HG02571 (cell line): ENCODE measurements around the gene RTN4R.

Experiments
- ATAC-seq: cut with Tn5 transposase; IDR thresholded peaks from one replicate; pipeline ENCODE4 v1.9.1; 2021; ENCODE audit warnings: mild to moderate bottlenecking, moderate library complexity; ENCODE audit not compliant: unreplicated experiment

RTN4R gene

DNA sequence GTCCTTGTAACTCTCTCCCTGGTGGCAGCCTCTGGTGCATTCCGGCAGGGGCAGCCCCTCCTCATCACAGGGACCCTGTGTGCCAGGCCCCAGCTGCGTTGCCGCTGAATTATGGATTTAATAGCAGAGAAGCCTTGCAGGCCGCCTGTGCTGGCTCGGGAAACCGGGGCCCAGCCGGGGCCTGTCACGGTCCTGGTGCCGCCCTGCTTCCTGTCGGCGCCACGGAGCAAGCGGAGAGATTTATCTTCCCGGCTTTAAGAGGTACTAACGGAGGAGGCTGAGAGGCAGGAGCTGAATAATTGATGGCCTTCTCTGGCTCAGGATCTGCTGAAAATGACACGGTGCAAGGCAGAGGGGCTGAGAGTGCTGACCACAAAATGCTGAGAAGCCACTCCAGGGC is 63.3 kb downstream of the RTN4R start:
- ATAC-seq, result no peak

DNA sequence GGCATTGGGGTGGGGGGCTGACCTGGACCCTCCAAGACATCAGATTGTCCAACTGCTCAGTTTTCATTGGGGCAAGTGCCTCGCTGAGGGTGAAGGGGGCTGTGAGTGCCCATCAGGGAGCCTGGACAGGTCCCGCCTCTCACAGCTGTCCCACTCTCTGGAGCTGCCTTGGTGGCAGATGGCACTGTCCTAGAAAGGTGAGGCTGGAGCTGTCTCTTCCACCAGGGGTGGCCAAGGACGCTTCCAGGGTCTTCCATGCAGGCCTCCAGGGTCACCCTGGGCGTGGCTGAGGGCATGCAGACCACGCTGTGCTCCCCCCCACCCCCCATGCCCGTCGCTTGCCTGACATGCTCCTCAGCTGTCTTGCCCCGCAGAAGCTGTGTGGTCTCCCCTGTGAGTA is 63.8 kb downstream of the RTN4R start:
- no peak for ATAC-seq

DNA sequence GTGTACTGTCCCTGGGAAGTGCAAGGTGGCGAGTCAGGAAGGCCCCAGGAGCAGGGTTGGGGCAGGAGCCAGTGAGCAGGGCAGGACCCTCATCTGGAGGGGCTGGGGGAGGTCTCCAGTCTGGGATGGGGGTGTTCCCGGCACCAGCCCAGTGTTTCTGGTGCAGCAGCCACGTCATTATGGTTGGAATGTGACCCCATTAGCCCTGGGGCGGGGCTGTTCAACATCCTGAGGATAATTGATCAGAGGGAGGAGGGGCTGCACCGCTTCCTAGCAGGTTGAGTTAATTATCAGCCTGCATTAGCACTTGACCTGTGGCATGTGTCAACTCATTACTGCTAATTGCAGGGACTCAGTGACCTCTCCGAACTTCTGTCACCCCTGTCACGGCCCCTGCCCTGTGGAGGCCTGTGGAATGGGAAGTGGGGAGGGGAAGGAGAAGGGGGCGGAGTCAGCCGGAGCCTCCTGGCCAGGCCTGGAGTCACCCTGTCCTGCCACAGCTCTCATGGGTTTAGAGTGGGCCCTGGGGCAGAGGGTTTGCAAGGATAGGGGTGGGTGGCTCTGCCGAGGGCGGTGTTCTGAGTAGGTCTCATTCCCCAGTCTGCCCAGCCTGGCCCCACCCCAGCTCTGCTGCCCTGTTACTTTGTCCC is 64.4 kb downstream of the RTN4R start:
- no peak for ATAC-seq

DNA sequence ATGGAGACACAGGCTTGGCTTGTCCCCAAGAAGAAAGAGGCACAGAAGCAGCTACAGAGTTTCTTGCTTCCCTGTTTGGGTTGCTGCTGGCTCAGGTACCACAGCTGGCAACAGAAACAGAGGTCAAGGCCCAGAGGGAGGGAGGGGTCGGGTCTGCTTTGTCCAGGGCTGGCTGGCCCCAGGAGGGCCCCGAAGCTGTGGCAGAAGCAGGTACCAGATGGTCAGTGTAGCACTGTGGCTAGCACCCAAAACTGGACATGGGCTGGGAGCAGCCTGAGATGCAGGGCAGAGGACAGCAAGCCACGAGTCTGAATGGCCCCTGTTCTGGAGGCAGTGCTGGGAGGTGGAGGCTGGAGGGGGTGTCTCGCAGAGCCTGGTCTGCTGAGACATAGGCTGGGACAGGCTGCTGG is 65.0 kb downstream of the RTN4R start:
- ATAC-seq, result no peak

DNA sequence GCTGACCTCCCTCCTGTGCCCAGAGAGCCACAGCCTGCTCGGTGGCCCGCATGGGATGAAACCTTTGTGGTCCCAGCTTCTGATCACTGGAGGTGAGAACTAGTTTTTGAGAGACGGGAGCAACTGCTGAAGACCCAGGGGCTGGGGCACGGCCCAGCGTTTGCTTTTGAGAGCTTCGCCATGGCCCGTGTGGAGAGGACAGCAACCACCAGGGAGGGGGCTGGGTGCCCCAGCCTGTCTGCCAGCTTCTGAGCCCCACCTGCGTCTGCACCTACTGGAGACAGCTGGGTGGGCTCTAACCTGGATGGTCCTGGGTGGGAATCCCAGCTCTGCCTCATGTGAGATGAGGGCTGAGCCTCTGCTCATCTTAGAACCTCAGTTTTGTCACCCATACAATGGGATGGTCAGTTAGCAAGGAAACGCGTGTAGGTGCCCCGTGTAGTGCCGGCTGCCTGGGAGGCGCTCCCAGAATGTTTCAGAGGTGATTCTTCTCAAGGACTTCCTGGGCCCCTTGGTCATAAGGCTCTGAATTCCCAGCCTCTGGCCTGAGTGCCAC is 66.2 kb downstream of the RTN4R start:
- no peak for ATAC-seq

DNA sequence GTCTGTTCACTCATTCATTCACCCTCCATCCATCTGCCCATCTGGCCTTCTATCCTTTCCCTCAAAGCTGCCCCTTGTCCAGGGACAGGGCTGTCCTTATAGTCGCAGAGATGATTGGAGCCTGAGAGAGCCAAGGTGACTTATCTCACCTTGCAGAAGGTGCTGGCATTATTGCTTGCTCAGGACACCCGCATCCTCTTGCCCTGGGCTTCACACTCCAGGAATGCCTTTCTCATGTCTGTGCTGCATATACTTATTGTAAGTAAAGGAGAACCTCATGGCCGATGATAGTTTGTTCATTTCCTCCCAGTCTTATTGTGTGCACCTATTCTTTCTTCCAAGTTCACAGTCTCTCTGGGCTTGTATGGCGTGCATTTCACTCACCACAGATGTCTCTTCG is 68.2 kb downstream of the RTN4R start:
- no peak for ATAC-seq

DNA sequence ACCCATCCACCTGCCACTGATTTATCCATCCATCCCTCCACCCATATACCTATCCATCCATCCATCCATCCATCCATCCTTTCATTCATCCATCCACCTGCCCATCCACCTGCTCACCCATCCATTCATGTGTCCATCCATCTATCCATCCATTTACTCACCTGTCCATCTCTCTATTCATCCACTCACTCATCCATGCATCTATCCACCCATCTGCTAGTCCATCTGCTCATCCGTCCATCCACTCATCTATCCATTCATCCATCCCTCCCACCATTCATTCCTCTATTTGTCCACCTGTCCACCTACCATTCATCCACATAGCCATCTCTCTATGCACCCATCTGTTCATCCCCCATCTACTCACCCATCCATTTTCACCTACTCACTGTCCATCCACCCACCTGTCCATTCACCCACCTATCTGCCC is 68.7 kb downstream of the RTN4R start:
- no peak for ATAC-seq

DNA sequence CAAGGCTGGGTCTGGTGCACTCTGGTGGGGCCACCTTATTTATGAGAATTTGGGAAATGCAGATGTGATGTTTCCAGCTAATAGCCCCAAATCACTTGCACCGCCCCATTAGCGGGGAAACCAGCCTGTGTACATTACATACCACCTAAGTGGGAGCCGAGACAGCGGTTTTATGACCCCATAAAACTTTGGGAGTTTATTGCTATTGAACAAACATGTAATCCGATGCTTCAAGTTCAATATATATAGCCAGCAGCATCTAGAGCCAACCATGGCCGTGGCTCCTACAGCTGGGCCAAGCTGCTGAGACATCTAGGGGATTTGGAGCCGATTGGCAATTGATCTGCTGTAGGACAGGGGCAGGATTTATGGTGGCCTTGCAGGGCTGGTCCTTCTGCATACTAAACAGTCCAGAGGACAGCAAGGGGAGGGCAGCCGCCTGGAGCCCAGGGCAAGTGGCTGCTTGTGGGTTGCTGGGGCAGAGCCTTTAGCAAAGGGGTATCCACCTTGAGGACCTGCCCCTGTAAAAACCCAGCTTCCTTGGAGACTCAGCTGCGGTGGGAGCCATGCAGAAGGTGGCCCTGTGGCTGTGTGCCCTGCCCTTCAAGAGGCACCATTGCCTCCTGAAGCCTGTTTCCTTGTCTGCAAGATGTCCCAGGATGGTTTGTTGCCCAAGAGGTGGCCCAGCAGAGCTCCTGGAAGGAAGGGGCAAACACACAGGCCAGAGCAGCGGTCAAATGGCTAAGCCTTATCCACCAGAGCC is 69.4 kb downstream of the RTN4R start:
- ATAC-seq, result no peak

DNA sequence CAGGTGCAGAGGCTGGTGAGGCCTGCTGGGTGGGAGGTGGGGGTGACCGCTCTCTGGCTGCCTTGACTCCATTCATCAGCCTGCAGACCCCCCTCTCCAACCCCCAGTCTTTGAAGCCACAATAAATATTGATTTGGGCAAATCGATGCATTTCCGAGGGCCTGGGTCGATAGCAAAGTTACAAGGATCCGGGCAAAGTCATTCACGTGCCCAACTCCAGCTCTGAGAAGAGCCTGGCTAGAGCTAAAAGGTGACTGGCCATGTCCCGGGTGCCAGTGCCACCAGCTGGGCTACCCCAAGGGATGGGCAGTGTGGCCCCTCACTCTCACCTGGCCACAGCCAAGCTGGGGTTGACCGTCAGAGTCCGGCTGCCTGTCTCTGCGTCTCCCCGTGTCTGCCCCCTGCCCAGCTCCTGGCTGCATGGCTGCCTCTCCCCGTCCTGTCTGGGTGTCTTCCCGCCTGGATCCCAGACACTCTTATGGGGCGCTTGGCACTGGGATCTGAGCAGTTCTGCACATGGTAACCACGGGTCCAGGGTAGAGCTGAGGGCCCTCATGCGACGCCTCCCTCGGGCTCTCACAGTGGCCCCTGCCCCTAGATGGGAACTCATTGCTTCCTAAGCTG is 70.6 kb downstream of the RTN4R start:
- ATAC-seq, result no peak

DNA sequence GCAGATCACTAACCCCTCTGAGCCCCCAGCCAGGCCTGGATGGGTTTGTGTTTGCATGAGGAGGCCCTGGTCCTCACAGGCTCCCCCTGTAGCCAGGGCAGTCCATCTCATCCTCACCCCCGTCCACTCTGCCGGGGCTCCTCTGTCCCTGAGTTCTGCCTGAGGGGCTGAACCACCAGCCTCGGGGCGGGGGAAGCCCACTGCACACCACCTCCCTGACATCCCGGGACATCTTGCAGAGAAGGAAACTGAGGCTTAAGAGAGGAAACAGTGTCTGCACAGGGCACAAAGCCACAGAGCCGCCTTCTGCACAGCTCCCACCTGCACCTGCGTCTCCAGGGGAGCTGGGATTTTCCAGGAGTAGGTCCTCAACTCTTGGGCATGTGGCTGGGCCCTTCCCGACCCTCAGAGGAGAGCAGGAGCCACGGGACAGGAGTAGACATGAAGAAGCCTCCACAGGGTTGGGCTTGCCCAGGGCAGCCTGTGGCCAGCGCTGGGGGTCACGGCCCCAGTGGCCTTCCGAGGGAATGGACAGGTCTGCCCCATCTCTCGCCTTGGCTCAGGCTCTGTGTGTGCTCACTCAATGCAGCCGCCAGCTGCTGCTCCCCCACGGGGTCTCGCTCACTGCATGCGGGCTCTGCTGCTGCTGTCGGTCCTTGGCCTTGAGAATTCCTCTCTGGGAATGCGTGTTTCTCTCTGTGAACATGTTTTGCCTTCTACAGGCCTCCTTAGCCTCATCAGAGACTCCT is 71.8 kb downstream of the RTN4R start:
- no peak for ATAC-seq

DNA sequence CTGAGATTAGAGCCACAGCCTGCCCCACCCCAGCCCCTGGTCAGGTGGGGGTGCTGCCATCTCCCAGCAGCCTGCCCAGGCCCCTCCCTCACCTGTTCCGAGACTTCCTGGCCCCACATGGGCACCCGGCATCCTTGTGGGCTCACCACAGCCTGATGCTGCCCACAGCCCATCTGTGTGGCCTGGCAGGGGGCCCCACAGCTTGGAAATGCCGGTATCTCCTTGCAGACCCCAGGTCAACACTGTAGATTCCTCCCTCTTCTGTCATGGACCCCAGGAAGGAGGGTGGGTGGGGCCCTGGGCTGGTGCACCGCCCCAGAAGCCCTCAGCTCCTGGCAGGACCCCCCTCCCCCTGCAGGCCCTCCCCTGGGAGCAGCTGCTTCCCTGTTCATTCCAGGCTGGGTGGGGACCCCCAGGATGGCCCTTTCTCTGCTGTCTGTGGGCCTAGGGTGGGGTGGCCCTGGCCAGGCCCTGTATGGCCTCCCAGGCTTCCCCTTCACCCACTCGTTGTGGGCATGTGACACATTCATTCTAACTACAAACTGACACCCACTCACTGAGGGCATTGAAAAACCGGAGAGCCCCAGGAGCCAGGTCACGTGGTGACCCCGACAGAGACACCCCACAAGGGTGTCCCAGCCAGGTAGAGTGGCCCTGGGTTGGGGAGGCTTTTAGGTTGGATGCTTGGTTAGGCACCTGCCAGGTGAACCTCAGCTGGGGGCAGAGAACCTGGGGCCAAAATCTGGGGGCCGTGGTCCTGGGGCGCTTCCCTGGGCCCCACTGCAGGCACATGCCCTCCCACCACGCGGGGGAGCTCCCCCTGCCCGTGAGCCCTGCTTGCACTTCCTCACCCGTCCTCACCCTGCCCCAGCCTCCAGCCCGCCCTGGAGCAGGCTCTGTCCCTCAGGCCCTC is 73.2 kb downstream of the RTN4R start:
- no peak for ATAC-seq

DNA sequence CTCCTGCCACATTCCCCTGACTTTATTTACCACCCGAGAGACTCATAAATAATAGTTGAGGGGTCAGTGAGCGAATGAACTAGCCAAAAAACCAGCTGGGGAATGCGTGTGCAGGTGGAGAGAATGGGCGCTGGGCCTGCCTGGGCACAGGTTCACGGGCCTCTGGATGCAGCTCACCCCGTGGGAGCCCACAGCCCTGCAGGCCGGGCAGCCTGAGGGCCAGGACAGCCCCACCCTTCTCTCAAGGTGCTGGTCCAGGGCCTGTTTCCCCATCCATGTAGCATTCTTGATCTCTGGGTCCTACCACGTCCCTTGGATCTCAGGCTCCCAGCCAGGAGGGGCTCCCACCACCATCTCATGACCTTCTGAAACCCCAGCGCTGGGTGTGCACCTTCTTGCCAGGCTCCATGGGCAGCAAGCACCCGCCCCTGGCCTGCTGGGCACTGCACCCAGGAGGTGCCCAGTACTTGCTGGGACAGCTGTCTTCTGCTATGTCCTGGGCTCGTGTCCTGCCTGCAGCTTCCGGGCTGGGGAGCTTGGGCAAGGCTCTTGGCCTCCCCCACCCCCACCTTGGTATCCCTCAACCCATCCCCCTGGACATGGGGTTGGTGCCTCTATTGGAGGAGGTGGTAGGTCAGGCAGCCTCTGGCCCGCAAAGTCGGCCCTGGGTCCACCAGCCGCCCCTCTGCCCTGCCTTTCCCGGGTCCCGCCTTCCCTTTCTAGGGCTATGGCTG is 74.2 kb downstream of the RTN4R start:
- ATAC-seq, result no peak

DNA sequence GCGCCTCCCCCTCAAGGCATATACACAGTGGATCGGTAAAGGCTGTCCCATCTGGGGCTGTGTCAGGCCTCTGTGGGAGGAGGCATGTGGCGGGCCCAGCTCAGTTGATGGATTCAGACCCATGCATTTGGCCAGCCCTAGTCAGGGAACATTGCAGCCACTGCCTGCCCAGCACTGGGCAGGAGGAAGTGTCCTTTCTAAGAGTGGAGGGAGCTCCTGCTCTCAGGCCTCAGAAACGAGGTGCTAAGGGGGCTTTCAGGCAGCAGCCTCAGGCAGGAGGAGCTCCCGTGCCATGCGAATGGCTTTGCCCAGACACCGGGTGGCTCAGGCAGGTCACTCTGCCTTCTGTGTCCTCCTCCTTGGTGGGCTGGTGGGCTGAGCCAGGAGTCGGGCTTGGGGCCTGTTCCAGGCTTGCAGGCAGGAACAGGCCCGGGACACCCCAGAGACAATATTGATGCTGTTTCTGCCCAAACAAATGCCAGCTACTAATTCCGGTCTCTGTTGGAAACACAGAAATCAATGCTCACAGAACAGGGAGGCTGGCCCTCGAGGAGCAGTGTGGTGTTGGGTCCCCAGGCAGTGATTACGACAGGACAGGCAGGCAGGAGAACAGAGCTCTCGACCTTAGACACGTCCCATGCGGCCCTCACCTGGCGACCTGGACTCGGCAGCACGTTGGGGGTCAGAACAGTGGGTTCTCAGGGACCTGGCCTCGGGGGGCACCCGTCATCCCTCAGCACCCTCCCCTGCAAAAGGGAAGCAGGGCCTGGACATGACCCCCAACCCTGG is 75.0 kb downstream of the RTN4R start:
- no peak for ATAC-seq

DNA sequence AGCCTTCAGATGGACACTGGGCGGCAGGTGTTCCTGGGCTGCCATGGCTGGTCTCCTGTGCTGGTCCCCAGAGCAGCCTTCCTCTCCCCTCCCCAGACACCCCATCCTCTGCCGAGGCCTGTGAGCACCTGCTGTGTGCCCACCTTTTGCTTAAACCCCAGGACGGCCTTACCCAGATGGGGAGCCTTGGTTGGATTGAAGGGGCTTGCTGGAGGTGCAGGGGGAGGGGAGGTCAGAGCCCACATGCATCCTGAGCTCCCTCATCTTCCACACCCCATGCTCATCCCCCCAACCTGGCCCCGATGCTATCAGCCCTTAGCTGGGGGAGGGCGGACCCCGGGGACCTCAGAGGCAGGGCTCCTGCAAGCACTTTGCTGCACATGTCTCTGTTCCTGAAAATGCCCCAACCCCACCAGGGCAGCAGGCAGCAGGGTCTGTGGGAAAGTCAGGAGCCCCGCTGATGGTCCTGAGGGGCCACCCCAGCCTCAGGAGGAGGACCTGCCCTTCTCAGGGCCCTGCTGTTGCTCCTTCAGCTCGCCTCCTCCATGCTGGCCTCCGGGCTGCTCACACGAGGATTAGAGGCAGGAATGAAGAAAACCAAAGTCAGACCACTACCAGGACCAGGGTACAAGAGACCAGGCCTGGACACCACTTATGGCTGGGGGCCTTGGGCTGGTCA is 75.7 kb downstream of the RTN4R start:
- ATAC-seq, result no peak

DNA sequence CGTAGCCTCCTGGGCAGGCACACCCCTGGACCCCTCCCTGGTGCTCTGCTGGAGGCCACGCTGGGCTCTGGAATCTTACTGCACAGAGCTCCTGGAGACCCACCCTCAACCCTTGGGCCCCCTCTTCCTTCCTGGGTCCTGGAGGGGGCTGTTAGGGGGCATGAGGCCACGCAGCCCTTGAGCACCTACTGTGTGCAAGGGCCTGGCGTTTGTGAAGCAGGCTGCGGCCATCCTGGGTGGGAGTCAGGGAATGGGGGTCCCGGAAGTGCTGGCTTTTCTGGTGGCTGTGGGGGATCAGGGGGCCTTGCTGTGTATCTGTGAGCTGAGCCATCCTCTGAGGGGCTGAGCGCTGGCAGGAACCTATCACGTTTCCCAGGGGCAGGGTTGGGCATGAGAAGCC is 76.3 kb downstream of the RTN4R start:
- ATAC-seq, result no peak
